NCI-H748 (cell line): ENCODE results near the gene GLRA3.
"Not testable (repeated sequence)": the region's sequence is repeated elsewhere in the genome, so short reads cannot be mapped to it uniquely, and the experiment has no call there.

Experiments
- DNase-seq: peaks from one replicate; lab custom pipeline; 2025; ENCODE audit not compliant: unreplicated experiment; lab: John Stamatoyannopoulos, UW

The GLRA3 gene

GRCh38 chr4:174669270-174669669 is 159.8 kb downstream of the GLRA3 start:
- no peak for DNase-seq

- DNase-seq: no peak
Observed at GRCh38 chr4:174665799-174666198, 163.2 kb downstream of the GLRA3 start.

- DNase-seq: no peak
Observed at GRCh38 chr4:174663216-174663615, 165.8 kb downstream of the GLRA3 start.

- no peak for DNase-seq
Observed at GRCh38 chr4:174658246-174658645, 170.8 kb downstream of the GLRA3 start.

GRCh38 chr4:174657472-174657871 is 171.6 kb downstream of the GLRA3 start:
- DNase-seq: no peak

- DNase-seq: no peak
Observed at GRCh38 chr4:174654634-174655033, 174.4 kb downstream of the GLRA3 start.

- no peak for DNase-seq
Observed at GRCh38 chr4:174650711-174651355, 178.2 kb downstream of the GLRA3 start.

- no peak for DNase-seq
Observed at GRCh38 chr4:174648812-174649211, 180.2 kb downstream of the GLRA3 start.

- no peak for DNase-seq
Observed at GRCh38 chr4:174646326-174646725, 182.7 kb downstream of the GLRA3 start.

GRCh38 chr4:174640146-174640545 is 188.9 kb downstream of the GLRA3 start:
- no peak for DNase-seq

GRCh38 chr4:174635732-174636131 is 193.3 kb downstream of the GLRA3 start:
- DNase-seq: no peak

- DNase-seq: no peak
Observed at GRCh38 chr4:174633399-174633798, 195.6 kb downstream of the GLRA3 start.

GRCh38 chr4:174631901-174632758 is 196.9 kb downstream of the GLRA3 start:
- peak; percentile 49 for DNase-seq

GRCh38 chr4:174629907-174630450 is 199.1 kb downstream of the GLRA3 start:
- not testable (repeated sequence) for DNase-seq

- DNase-seq: no peak
Observed at GRCh38 chr4:174629265-174629664, 199.8 kb downstream of the GLRA3 start.

- DNase-seq: no peak
Observed at GRCh38 chr4:174628191-174628590, 200.9 kb downstream of the GLRA3 start.

GRCh38 chr4:174627473-174627872 is 201.6 kb downstream of the GLRA3 start:
- DNase-seq: no peak

- no peak for DNase-seq
Observed at GRCh38 chr4:174626342-174627008, 202.6 kb downstream of the GLRA3 start.

- DNase-seq: no peak
Observed at GRCh38 chr4:174616661-174617060, 212.4 kb downstream of the GLRA3 start.

- DNase-seq: no peak
Observed at GRCh38 chr4:174613979-174614378, 215.1 kb downstream of the GLRA3 start.

GRCh38 chr4:174611792-174612191 is 217.3 kb downstream of the GLRA3 start:
- no peak for DNase-seq

- no peak for DNase-seq
Observed at GRCh38 chr4:174607792-174608191, 221.3 kb downstream of the GLRA3 start.
